ENCODE data around the gene WFDC8.
"Not testable (repeated sequence)": the region's sequence is repeated elsewhere in the genome, so short reads cannot be mapped to it uniquely, and the experiment has no call there.

Gene WFDC8

DNA sequence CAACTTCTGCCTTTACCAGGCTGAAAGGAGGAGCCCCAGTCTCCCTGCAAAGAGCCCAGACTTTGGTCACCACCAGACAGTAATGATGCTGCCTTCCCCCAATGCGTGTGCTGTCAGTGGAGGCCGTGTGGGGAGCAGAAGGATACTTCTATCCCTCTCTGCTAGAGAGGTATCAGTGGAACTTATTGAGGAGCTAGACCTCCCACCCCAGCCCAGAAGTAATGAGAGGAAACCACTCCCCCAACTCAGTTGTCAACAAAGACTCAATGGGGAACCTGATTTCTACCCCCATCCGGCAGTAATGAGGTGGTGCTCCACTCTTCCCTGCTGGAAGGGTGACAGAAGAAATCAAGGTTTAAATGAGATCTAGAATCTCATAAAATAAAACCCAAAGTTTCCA, 4.4 kb upstream of the WFDC8 start:
- no peaks in the 10 kb centered on the region for H3K36me3 Mint-ChIP-seq (ENCODE audit: insufficient read depth)
- ATAC-seq (replicated peaks) (no peak), DNase-seq (no peak)
- H3K27ac Mint-ChIP-seq: no peak overlapping the region
- H3K4me1 Mint-ChIP-seq (ENCODE audit: low read depth in 2 of 2): no peaks in the 10 kb centered on the region
- no peak overlapping the region for H3K4me3 Mint-ChIP-seq
- no peaks in the 10 kb centered on the region for H3K9me3 Mint-ChIP-seq
- H3K27me3 Mint-ChIP-seq: peaks cover 11 to 46% of the 10 kb centered on the region in 2 donors

DNA sequence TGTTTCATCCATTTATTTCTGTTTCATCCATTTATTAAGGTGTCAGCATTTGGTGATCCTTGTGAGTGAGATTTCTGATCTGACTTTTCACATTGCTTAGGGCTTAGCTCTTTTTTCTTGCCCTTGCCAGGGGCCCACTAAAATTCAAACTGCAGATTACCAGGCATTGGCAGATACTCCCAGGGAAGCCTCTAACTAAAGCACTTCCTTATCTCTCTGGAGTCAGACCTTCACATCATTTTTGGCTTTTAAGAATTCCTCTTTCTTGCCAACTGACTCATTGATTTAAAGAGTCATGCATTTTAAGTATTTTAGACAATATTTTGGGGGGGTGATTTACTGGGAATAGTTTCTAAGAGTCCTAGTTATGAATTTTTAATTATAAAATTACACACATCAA, 2.6 kb upstream of the WFDC8 start:
- DNase-seq (no peak), ATAC-seq (replicated peaks) (no peak)
- Mint-ChIP-seq H3K27me3 (peaks cover 11 to 34% of the 10 kb centered on the region in 2 donors), H3K9me3 (no peaks in the 10 kb centered on the region), H3K4me1 (ENCODE audit: low read depth in 2 of 2) (no peaks in the 10 kb centered on the region), H3K4me3 (no peak overlapping the region), H3K27ac (no peak overlapping the region), H3K36me3 (ENCODE audit: insufficient read depth) (no peaks in the 10 kb centered on the region)

DNA sequence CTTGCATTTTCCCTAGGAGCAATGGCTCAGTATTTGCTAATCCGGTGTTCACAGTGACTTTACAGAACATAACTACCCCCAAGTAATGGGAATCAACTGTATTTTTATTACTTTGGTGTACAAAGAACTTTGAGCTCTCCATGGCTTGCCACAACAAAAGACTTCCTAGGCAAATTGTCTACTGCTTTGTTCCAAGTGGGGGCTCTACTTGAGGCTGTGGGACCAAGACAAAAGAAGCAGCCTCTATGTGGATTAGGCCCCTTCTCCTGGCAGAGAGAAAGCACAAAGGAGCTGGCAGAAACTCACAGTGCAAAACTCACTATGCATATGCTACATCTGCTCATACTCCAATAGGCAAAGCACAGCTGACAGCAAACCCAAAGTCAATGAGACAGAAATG, 853 bp downstream of the WFDC8 start:
- ATAC-seq (replicated peaks): no peak
- no peaks in the 10 kb centered on the region for H3K36me3 Mint-ChIP-seq (ENCODE audit: insufficient read depth)
- H3K27me3 Mint-ChIP-seq: peaks cover 23 to 51% of the 10 kb centered on the region in 2 donors
- no peak for DNase-seq
- no peak overlapping the region for H3K4me3 Mint-ChIP-seq
- no peaks in the 10 kb centered on the region for H3K9me3 Mint-ChIP-seq
- H3K27ac Mint-ChIP-seq: no peak overlapping the region
- no peaks in the 10 kb centered on the region for H3K4me1 Mint-ChIP-seq (ENCODE audit: low read depth in 2 of 2)

DNA sequence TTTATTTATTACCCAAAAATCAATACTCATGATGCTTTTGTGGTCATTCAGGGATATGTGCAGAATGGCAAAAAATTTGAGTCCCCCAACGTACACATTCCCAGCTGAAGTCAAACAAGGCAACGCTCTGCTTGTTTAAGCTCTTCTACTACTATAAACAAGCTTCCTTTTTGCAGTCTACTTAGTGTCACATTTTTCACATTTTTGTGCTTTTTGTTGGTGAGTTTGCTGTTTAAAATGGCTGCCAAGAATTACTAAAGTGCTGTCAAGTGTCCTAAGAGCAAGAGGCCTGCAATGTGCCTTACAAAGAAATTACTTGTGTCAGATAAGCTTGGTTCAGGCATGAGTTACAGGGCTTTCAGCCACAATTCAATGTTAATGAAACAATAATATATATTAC, 2.1 kb downstream of the WFDC8 start:
- H3K27ac Mint-ChIP-seq: no peak overlapping the region
- no peaks in the 10 kb centered on the region for H3K4me1 Mint-ChIP-seq (ENCODE audit: low read depth in 2 of 2)
- DNase-seq (no peak), ATAC-seq (replicated peaks) (no peak)
- peaks cover 31 to 55% of the 10 kb centered on the region in 2 donors for H3K27me3 Mint-ChIP-seq
- no peaks in the 10 kb centered on the region for H3K36me3 Mint-ChIP-seq (ENCODE audit: insufficient read depth)
- H3K9me3 Mint-ChIP-seq: no peaks in the 10 kb centered on the region
- no peak overlapping the region for H3K4me3 Mint-ChIP-seq

DNA sequence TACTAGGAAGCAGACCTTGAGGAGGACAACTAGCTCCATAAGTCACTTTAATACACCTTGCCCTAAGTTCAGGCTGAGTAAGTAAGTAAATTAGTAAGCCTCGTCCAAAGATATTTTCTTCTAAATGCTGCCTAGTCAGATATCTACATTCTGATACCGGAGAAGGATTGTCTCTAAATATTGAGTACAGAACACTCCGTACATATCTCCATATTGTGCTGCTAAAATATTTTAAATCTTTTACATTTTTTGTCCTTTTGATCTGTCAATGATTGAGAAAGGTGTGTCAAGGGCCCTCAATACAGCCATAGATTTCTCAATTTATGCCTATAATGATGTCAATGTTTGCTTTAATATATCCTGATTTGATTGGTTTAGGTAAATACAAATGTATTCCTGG, 3.2 kb downstream of the WFDC8 start:
- H3K36me3 Mint-ChIP-seq (ENCODE audit: insufficient read depth): no peaks in the 10 kb centered on the region
- H3K27ac Mint-ChIP-seq: no peak overlapping the region
- ATAC-seq (replicated peaks): no peak
- no peak for DNase-seq
- H3K4me3 Mint-ChIP-seq: no peak overlapping the region
- peaks cover 36 to 50% of the 10 kb centered on the region in 2 donors for H3K27me3 Mint-ChIP-seq
- no peaks in the 10 kb centered on the region for H3K9me3 Mint-ChIP-seq
- H3K4me1 Mint-ChIP-seq (ENCODE audit: low read depth in 2 of 2): no peaks in the 10 kb centered on the region

DNA sequence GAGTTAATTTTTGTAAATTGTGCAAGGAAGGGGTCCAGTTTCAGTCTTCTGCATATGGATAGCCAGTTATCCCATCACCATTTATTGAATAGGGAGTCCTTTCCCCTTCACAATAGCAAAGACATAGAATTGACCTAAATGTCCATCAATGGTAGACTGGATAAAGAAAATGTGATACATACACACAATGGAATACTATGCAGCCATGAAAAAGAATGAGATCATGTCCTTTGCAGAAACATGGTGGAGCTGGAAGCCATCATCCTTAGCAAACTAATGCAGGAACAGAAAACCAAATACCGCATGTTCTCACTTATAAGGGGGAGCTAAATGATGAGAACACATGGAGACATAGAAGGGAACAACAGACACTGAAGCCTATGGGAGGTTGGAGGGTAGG, 9.4 kb downstream of the WFDC8 start:
- not testable (repeated sequence) for H3K27ac Mint-ChIP-seq; H3K36me3 Mint-ChIP-seq (ENCODE audit: insufficient read depth); H3K9me3 Mint-ChIP-seq; H3K4me1 Mint-ChIP-seq (ENCODE audit: low read depth in 2 of 2); ATAC-seq (replicated peaks); H3K4me3 Mint-ChIP-seq; DNase-seq
- H3K27me3 Mint-ChIP-seq: peaks cover 38 to 40% of the 10 kb centered on the region in 2 donors

DNA sequence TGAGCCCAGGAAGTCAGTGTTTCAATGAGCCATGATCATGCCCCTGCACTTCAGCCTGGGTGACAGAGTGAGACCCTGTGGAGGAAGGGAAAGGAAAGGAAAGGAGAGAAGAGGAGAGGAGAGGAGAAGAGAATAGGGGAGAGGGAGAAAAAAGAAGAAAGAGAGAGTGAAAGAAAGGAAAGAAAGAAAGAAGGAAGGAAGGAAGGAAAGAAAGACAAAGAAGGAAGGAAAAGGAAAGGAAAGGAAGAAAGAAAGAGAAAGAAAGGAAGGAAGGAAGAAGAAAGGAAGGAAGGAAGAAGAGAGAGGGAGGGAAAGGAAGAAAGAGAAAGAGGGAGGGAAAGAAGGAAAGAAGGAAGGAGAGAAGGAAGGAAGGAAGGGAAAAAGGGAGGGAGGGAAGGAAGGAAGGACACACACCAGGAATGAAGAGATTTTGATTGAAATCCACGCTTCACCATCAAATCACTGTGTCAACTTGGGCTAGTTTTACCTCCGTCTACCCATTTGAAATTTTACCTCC, 14.3 kb downstream of the WFDC8 start:
- H3K4me1 Mint-ChIP-seq (ENCODE audit: low read depth in 2 of 2): no peaks in the 10 kb centered on the region
- no peak overlapping the region for H3K27ac Mint-ChIP-seq

DNA sequence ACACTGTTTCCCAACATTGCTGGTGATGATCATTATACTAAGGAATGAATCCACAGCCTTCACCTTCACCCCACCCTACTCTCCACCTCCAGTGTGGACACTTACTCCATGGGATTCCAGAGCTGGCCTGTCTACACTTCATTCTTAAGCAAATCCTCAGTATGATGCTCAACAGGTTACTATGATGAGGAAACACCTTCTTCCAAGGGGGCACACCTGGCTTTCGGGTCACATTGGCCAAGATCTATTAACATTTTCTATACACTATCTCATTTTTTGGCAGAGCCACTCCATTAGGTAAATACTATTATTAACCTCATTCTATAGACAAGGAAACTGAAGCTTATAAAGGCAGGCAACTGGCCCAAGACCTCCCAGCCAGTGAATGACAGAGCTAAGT, 23.9 kb downstream of the WFDC8 start:
- Mint-ChIP-seq H3K27ac (no peak overlapping the region), H3K27me3 (peaks cover 51 to 53% of the 10 kb centered on the region in 2 donors), H3K4me1 (ENCODE audit: low read depth in 2 of 2) (no peaks in the 10 kb centered on the region), H3K9me3 (no peaks in the 10 kb centered on the region), H3K4me3 (no peak overlapping the region), H3K36me3 (ENCODE audit: insufficient read depth) (no peaks in the 10 kb centered on the region)
- no peak for ATAC-seq (replicated peaks)
- no peak for DNase-seq

More for the DNA sequence above, 14.3 kb downstream of the WFDC8 start:
- Mint-ChIP-seq H3K36me3 (ENCODE audit: insufficient read depth) (no peaks in the 10 kb centered on the region), H3K4me3 (no peak overlapping the region), H3K27me3 (peaks cover 47 to 54% of the 10 kb centered on the region in 2 donors), H3K9me3 (peaks cover 3 to 5% of the 10 kb centered on the region in 2 donors)
- ATAC-seq (replicated peaks) (no peak), DNase-seq (no peak)

DNA sequence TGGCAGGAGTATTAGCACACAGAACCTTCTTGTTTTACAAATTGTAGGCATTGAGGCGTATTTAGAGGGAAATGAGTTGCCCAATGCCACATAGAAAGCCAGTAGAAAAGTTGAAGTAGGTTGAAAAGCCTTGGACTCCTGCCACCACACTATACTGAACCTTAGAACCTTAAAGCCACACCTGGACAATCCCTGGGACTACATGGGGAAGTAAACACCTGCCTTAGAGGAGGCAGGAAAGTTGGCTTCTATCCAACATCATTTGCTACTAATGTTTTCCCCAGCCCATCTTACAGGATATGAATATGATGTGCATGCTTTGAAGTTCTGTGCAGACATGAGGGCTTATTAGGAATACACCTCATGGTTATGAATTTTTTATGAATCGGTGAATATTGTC, 26.6 kb downstream of the WFDC8 start:
- Mint-ChIP-seq H3K4me3 (no peak overlapping the region), H3K9me3 (no peaks in the 10 kb centered on the region), H3K27me3 (peaks cover 48 to 58% of the 10 kb centered on the region in 2 donors), H3K4me1 (ENCODE audit: low read depth in 2 of 2) (no peaks in the 10 kb centered on the region), H3K36me3 (ENCODE audit: insufficient read depth) (no peaks in the 10 kb centered on the region), H3K27ac (no peak overlapping the region)
- ATAC-seq (replicated peaks) (no peak), DNase-seq (no peak)

DNA sequence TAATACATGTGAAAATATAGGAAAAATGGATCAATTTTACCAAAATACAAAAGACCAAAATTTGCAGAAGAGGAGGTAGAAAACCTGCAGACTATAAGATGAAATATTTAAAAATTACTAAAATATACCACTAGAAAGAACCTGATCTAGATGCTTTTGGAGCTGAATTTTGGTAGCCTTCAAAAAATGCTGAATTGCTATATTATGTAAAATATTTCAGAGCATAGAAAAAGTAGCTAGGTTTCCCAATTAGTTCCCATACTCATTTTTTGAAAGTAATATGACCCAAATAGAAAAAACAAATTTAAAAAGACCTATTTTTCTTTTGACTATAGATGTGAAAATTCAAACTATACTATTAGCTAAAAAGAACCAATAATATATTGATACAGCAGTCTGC, 28.3 kb downstream of the WFDC8 start:
- H3K36me3 Mint-ChIP-seq (ENCODE audit: insufficient read depth): no peaks in the 10 kb centered on the region
- H3K4me1 Mint-ChIP-seq (ENCODE audit: low read depth in 2 of 2): no peaks in the 10 kb centered on the region
- peaks cover 44 to 53% of the 10 kb centered on the region in 2 donors for H3K27me3 Mint-ChIP-seq
- no peak for ATAC-seq (replicated peaks)
- no peak overlapping the region for H3K4me3 Mint-ChIP-seq
- H3K27ac Mint-ChIP-seq: no peak overlapping the region
- DNase-seq: no peak
- no peaks in the 10 kb centered on the region for H3K9me3 Mint-ChIP-seq

DNA sequence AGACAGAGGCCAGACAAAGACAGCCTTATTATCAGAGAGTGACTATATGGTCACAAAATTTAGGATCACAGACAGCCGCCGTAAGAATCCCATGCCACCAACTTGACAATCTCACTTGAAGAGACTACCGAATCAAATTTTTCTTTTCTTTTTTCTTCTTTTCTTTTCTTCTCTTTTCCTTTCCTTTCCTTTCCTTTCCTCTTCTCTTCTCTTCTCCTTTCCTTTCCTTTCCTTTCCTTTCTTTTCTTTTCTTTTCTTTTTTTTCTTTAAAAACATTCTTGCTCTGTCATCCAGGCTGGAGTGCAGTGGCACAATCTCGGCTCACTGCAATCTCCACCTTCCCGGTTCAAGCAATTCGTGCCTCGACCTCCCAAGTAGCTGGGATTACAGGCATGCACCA, 30.7 kb downstream of the WFDC8 start:
- H3K4me3 Mint-ChIP-seq: no peak overlapping the region
- no peak overlapping the region for H3K27ac Mint-ChIP-seq
- no peaks in the 10 kb centered on the region for H3K36me3 Mint-ChIP-seq (ENCODE audit: insufficient read depth)
- peaks cover 47 to 54% of the 10 kb centered on the region in 2 donors for H3K27me3 Mint-ChIP-seq
- no peaks in the 10 kb centered on the region for H3K4me1 Mint-ChIP-seq (ENCODE audit: low read depth in 2 of 2)
- H3K9me3 Mint-ChIP-seq: no peaks in the 10 kb centered on the region
- ATAC-seq (replicated peaks) (no peak), DNase-seq (no peak)

DNA sequence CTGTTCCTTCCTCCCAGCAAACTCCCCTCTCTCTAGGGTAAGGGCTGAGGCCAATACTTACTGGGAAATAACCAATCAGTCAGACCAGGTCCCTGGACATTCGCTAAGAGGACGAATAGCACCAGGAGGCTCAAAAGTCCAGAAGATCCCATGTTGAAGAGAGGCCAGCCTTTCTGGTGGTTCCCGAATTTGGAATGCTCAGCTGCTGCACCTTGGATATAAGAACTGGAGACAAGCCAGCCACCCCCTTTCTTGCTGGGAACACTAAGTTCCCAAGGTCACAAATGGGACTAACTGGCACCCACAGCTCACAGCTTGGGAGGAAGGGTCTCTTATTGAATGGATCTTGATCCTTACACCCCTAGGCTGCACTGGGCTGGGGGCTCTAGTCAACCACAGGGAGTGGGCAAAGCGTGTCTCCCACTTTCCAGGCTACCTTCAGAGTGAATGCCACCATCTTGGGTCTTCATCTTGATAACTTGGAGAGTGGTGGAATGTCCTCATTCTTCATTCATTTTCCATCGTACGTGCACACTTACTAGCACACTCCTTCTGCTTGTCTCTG, 31.8 kb downstream of the WFDC8 start, which contains the start of gene EPPIN:
Gene EPPIN (minus strand): TSS at position 196 of the 565 bp plus-strand sequence. CDS start 44 bp downstream, at position 152.
- no peak within 1 kb of the TSS for H3K27ac Mint-ChIP-seq
- no peak for DNase-seq
- no peaks in the 10 kb centered on the region for H3K4me1 Mint-ChIP-seq (ENCODE audit: low read depth in 2 of 2)
- no peak for ATAC-seq (replicated peaks)
- no peak within 1 kb of the TSS for H3K4me3 Mint-ChIP-seq
- peaks cover 51 to 65% of the 10 kb centered on the region in 2 donors for H3K27me3 Mint-ChIP-seq
- H3K9me3 Mint-ChIP-seq: no peaks in the 10 kb centered on the region
- H3K36me3 Mint-ChIP-seq (ENCODE audit: insufficient read depth): no peaks in the 10 kb centered on the region

DNA sequence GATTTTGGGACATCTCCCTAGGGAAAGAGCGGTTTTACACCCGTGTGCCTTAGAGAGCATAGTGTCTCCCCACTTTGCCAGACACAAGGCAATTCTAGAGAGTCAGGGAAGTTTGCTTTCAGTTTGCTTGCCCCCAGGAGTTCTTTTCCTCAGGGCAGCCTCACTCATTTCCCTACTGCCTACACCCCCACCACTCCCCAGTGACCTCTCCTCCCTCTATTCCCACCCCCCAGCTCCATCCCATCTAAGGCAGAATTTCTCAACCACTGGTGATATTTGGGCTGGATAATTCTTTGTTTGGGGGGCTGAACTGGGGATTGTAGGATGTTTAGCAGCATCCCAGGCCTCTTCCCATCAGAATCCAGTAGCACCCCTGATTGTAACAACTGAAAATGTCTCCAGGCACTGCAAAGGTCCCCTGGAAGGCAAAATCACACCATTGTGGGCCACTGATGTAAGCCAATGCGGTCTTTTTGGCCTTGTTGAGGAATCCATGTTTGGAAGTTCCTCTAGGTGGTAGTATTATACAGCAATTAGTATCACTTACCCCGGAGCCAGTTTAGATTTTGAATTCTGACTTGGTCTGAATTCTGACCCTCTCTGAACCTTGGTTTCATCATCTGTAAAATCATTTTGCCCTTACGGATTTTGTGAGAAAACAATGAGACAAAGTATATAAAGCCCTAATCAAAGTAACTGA, 33.2 kb downstream of the WFDC8 start:
- DNase-seq (no peak), ATAC-seq (replicated peaks) (no peak)
- Mint-ChIP-seq H3K4me1 (ENCODE audit: low read depth in 2 of 2) (no peaks in the 10 kb centered on the region), H3K27me3 (peaks cover 63 to 78% of the 10 kb centered on the region in 2 donors), H3K36me3 (ENCODE audit: insufficient read depth) (no peaks in the 10 kb centered on the region), H3K4me3 (no peak overlapping the region), H3K9me3 (no peaks in the 10 kb centered on the region), H3K27ac (no peak overlapping the region)

DNA sequence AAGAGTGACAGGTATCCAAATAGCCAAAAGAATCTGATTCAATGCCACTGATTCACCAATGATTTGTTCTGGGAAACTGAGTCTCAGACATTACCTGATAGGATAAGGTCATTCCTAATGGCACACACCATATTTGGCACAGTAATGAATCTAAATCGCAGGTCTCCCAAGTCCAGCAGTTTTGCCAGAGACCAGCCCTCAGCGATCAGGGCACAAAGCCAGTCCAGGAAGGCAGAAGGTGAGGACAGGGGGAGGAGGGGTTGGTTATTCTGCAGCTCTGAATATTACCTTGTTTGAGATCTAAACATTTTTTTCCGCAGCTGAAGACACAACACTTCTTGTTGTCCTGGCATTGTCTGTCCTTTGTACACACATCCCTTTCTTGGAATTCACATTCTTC, 33.7 kb downstream of the WFDC8 start:
- no peak for ATAC-seq (replicated peaks)
- H3K27ac Mint-ChIP-seq: no peak overlapping the region
- H3K9me3 Mint-ChIP-seq: no peaks in the 10 kb centered on the region
- H3K27me3 Mint-ChIP-seq: peaks cover 66 to 79% of the 10 kb centered on the region in 2 donors
- no peak for DNase-seq
- H3K4me1 Mint-ChIP-seq (ENCODE audit: low read depth in 2 of 2): no peaks in the 10 kb centered on the region
- H3K4me3 Mint-ChIP-seq: no peak overlapping the region
- H3K36me3 Mint-ChIP-seq (ENCODE audit: insufficient read depth): no peaks in the 10 kb centered on the region

All from effector memory CD8-positive, alpha-beta T cell (primary cell).